A549 (cell line): Measurements from ENCODE around the gene MAPKAPK5. TPM values are rescaled to one million over a fixed set of nuclear protein-coding genes. Genes with fewer than 3 reads are reported as not detected.
"Not testable (repeated sequence)": the region's sequence is repeated elsewhere in the genome, so short reads cannot be mapped to it uniquely, and the experiment has no call there.

Experiments
- ATAC-seq, 2 experiments: fragments of 200-7000 bp in 1 of 2; fragments of >200 bp in 1 of 2; cut with Nextera tagmentation in 1 of 2; cut with Tn5 transposase in 1 of 2; 3 replicates each; pipeline versions ENCODE4 v1.8.0 to v1.9.1; 2018 to 2020; ENCODE audit warnings: mild to moderate bottlenecking in 1 of 2, moderate library complexity in 1 of 2
- CTCF ChIA-PET: fragments of 300-600 bp; sonication (Branson Sonifier 250); formaldehyde crosslinking; extraction: SDS; loops from one replicate; lab custom pipeline; 2021; ENCODE audit warnings: antibody characterized with exemption, inconsistent platforms; lab: Yijun Ruan, JAX
- POLR2A ChIA-PET: fragments of 350-600 bp; formaldehyde crosslinking; extraction: SDS; loops from one replicate; lab custom pipeline; 2021; ENCODE audit warnings: antibody characterized with exemption, inconsistent platforms; lab: Yijun Ruan, JAX
- DNase-seq, 2 experiments: peaks; one replicate each; pipeline versions ENCODE4 v3.0.0 to v3.0.0-alpha.2; 2011 to 2016; ENCODE audit warnings: low read depth in 1 of 2, low spot score in 1 of 2
- FAIRE-seq: peaks from 2 replicates; lab custom pipeline; 2011; peaks lifted over from hg19 to GRCh38; lab: Jason Lieb, UNC
- H3K27ac ChIP-seq, 2 experiments: fragments of >200 bp; sonication (Bioruptor Twin); formaldehyde crosslinking; 3 replicates each; pipeline ENCODE4 v1.5.1; 2016 to 2017
- H3K4me1 ChIP-seq: fragments of >200 bp; sonication (Bioruptor Twin); formaldehyde crosslinking; 3 replicates; pipeline ENCODE4 v1.6.1; 2016
- H3K4me2 ChIP-seq: fragments of >200 bp; sonication (Bioruptor Twin); formaldehyde crosslinking; 3 replicates; pipeline ENCODE4 v1.6.1; 2016
- H3K4me3 ChIP-seq: fragments of >200 bp; sonication (Bioruptor Twin); formaldehyde crosslinking; 3 replicates; pipeline ENCODE4 v1.5.1; 2016
- H3K9me3 ChIP-seq: fragments of >200 bp; sonication (Bioruptor Twin); formaldehyde crosslinking; 3 replicates; pipeline ENCODE4 v1.6.1; 2016
- BHLHE40 ChIP-seq: IDR thresholded peaks from 2 replicates; pipeline ENCODE4 v1.6.1; 2012; ENCODE audit warnings: low read depth, low read length, inconsistent platforms
- EHF ChIP-seq: fragments of 250-450 bp; sonication (Bioruptor Pico); IDR thresholded peaks from 2 replicates; pipeline ENCODE4 v1.5.0; 2020; ENCODE audit warnings: mild to moderate bottlenecking
- EP300 ChIP-seq, 2 experiments: fragments of >200 bp; sonication (Bioruptor Twin); formaldehyde crosslinking; IDR thresholded peaks; 2 replicates in 1 of 2; 3 replicates in 1 of 2; pipeline ENCODE4 v1.6.1; 2016 to 2017
- HEYL ChIP-seq: fragments of 250-450 bp; sonication (Bioruptor Pico); IDR thresholded peaks from 2 replicates; pipeline ENCODE4 v1.8.0; 2021; ENCODE audit warnings: mild to moderate bottlenecking, moderate library complexity
- HOXB13 ChIP-seq: fragments of 250-450 bp; sonication (Bioruptor Pico); IDR thresholded peaks from 2 replicates; pipeline ENCODE4 v1.5.0; 2020; ENCODE audit warnings: low read depth, mild to moderate bottlenecking, moderate library complexity
- JUN ChIP-seq, 2 experiments: fragments of >200 bp; sonication (Bioruptor Twin); formaldehyde crosslinking; IDR thresholded peaks; 2 replicates in 1 of 2; 3 replicates in 1 of 2; pipeline ENCODE4 v1.6.1; 2016 to 2017
- MAX ChIP-seq: IDR thresholded peaks from 2 replicates; pipeline ENCODE4 v1.6.1; 2012
- MYC ChIP-seq: IDR thresholded peaks from 2 replicates; pipeline ENCODE4 v1.6.1; 2012; ENCODE audit warnings: mild to moderate bottlenecking, inconsistent platforms, low read length, improper control_type of control experiment, borderline replicate concordance
- NR3C1 ChIP-seq: fragments of >200 bp; sonication (Bioruptor Twin); formaldehyde crosslinking; IDR thresholded peaks from 3 replicates; pipeline ENCODE4 v1.6.1; 2017
- PHF8 ChIP-seq: fragments of 200-600 bp; sonication (generic); IDR thresholded peaks from 2 replicates; pipeline ENCODE4 v1.6.1; 2016; ENCODE audit warnings: low read depth, mild to moderate bottlenecking, antibody characterized with exemption, moderate library complexity, borderline replicate concordance
- RARB ChIP-seq: fragments of 250-450 bp; sonication (Bioruptor Pico); IDR thresholded peaks from 2 replicates; pipeline ENCODE4 v1.8.0; 2021; ENCODE audit warnings: mild to moderate bottlenecking, moderate library complexity
- RCOR1 ChIP-seq: fragments of 150-350 bp; IDR thresholded peaks from 2 replicates; pipeline ENCODE4 v1.6.1; 2014; ENCODE audit warnings: antibody characterized with exemption, low read length, low read depth
- REST ChIP-seq: fragments of 200-600 bp; sonication (generic); IDR thresholded peaks from 2 replicates; pipeline ENCODE4 v1.6.1; 2016; ENCODE audit warnings: antibody characterized with exemption, mild to moderate bottlenecking, moderate library complexity
- WGBS: methylation state at CpG from one replicate; pipeline ENCODE4 v1.1.6; 2017; ENCODE audit errors: missing lambda C conversion rate; 5-methylcytosine and 5-hydroxymethylcytosine counted together
- polyA plus RNA-seq, 4 experiments: library from polyadenylated mRNA; depleted of rRNA in 3 of 4; stranded (reverse); fragments of >200 nt; fragmentation: RNase III in 1 of 4; extraction: RNeasy Plus Mini Kit Qiagen cat#74134 plus additional on column Dnase treatment in 1 of 4; gene quantifications; 2 replicates in 3 of 4; 3 replicates in 1 of 4; pipeline ENCODE4 v1.2.3, GENCODE V29; 2011 to 2017
- TF ChIP-seq, protein P1 (sequence below): fragments of 150-350 bp; IDR thresholded peaks from 2 replicates; pipeline ENCODE4 v1.6.1; 2014; ENCODE audit warnings: low read depth, mild to moderate bottlenecking, low read length
- TF ChIP-seq, protein P2 (sequence below): fragments of >200 bp; sonication (Bioruptor Twin); formaldehyde crosslinking; IDR thresholded peaks from 3 replicates; pipeline ENCODE4 v1.6.1; 2016
- TF ChIP-seq, protein P3 (sequence below): fragments of 250-450 bp; sonication (Bioruptor Pico); IDR thresholded peaks from 2 replicates; pipeline ENCODE4 v1.5.0; 2020; ENCODE audit warnings: low read depth, mild to moderate bottlenecking, moderate library complexity
- TF ChIP-seq, protein P4 (sequence below): IDR thresholded peaks from 2 replicates; pipeline ENCODE4 v1.6.1; 2012; ENCODE audit warnings: low read depth, borderline replicate concordance

The MAPKAPK5 gene
- polyA plus RNA-seq, 2 of the 4 experiments (the other 2 are of a cell fraction) = 33.9 to 69.5 TPM

- ChIA-PET CTCF (interaction anchor here (1.2 to 1.5 kb wide), 2 partner anchors 67 to 568 kb away, joined by 4 to 6 read pairs; no protein-coding TSS in a partner anchor), POLR2A (no interaction called here)
- ATAC-seq (no peak), DNase-seq (no peak), FAIRE-seq (no peak)
- Histone ChIP-seq H3K4me1 (no peaks in the 10 kb centered on the region), H3K4me3 (no peak overlapping the region), H3K27ac (no peak overlapping the region), H3K9me3 (no peaks in the 10 kb centered on the region), H3K4me2 (no peak overlapping the region)
- TF ChIP-seq RARB (CRISPR knock-in tag) (no peak), BHLHE40 (no peak), HEYL (CRISPR knock-in tag) (no peak), EHF (CRISPR knock-in tag) (no peak)
- WGBS = 66% methylated on average over 6 of the region's 6 CpGs
Measured at GRCh38 chr12:111819191-111820158, 22.6 kb upstream of the MAPKAPK5 start.

- ATAC-seq, POLR2A ChIA-PET, H3K4me2 ChIP-seq, H3K9me3 ChIP-seq, H3K27ac ChIP-seq, DNase-seq, FAIRE-seq, H3K4me3 ChIP-seq, H3K4me1 ChIP-seq: not testable (repeated sequence)
- CTCF ChIA-PET = interaction anchor here (0.8 kb wide), 1 partner anchor 9 kb away, joined by 3 read pairs; no protein-coding TSS in a partner anchor
- 46% methylated on average over 8 of the region's 8 CpGs for WGBS
Measured at GRCh38 chr12:111820828-111821227, 21.2 kb upstream of the MAPKAPK5 start.

- Histone ChIP-seq H3K9me3 (no peaks in the 10 kb centered on the region), H3K4me1 (no peaks in the 10 kb centered on the region), H3K4me3 (no peak overlapping the region), H3K4me2 (no peak overlapping the region), H3K27ac (no peak overlapping the region)
- 16% methylated on average over 2 of the region's 2 CpGs for WGBS
- TF ChIP-seq MYC (no peak), MAX (no peak), RCOR1 (no peak), PHF8 (no peak), JUN (IDR thresholded peaks at IDR 0.05) (no peak), EHF (CRISPR knock-in tag) (no peak), NR3C1 (no peak), HOXB13 (CRISPR knock-in tag) (no peak), BHLHE40 (no peak), REST (no peak), EP300 (IDR thresholded peaks at IDR 0.05) (no peak)
- TF ChIP-seq, protein P1, sequence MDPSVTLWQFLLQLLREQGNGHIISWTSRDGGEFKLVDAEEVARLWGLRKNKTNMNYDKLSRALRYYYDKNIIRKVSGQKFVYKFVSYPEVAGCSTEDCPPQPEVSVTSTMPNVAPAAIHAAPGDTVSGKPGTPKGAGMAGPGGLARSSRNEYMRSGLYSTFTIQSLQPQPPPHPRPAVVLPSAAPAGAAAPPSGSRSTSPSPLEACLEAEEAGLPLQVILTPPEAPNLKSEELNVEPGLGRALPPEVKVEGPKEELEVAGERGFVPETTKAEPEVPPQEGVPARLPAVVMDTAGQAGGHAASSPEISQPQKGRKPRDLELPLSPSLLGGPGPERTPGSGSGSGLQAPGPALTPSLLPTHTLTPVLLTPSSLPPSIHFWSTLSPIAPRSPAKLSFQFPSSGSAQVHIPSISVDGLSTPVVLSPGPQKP = no peak
- TF ChIP-seq, protein P2, sequence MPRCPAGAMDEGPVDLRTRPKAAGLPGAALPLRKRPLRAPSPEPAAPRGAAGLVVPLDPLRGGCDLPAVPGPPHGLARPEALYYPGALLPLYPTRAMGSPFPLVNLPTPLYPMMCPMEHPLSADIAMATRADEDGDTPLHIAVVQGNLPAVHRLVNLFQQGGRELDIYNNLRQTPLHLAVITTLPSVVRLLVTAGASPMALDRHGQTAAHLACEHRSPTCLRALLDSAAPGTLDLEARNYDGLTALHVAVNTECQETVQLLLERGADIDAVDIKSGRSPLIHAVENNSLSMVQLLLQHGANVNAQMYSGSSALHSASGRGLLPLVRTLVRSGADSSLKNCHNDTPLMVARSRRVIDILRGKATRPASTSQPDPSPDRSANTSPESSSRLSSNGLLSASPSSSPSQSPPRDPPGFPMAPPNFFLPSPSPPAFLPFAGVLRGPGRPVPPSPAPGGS = no peak
- TF ChIP-seq, protein P3, sequence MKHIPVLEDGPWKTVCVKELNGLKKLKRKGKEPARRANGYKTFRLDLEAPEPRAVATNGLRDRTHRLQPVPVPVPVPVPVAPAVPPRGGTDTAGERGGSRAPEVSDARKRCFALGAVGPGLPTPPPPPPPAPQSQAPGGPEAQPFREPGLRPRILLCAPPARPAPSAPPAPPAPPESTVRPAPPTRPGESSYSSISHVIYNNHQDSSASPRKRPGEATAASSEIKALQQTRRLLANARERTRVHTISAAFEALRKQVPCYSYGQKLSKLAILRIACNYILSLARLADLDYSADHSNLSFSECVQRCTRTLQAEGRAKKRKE (CRISPR knock-in tag) = no peak
- TF ChIP-seq, protein P4, sequence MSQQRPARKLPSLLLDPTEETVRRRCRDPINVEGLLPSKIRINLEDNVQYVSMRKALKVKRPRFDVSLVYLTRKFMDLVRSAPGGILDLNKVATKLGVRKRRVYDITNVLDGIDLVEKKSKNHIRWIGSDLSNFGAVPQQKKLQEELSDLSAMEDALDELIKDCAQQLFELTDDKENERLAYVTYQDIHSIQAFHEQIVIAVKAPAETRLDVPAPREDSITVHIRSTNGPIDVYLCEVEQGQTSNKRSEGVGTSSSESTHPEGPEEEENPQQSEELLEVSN = no peak
- ChIA-PET CTCF (interaction anchor here (0.6 to 1.9 kb wide), 7 partner anchors 8 to 1812 kb away, joined by 3 to 8 read pairs (median 4); no protein-coding TSS in a partner anchor), POLR2A (no interaction called here)
- ATAC-seq = no peak
- no peak for DNase-seq
- no peak for FAIRE-seq
Measured at GRCh38 chr12:111822886-111823285, 19.1 kb upstream of the MAPKAPK5 start.
